HG02571 (cell line): Measurements from ENCODE around the gene TNFRSF1B.

Source experiments
- ATAC-seq: cut with Tn5 transposase; IDR thresholded peaks from one replicate; pipeline ENCODE4 v1.9.1; 2021; ENCODE audit warnings: mild to moderate bottlenecking, moderate library complexity; ENCODE audit not compliant: unreplicated experiment

TNFRSF1B gene

DNA sequence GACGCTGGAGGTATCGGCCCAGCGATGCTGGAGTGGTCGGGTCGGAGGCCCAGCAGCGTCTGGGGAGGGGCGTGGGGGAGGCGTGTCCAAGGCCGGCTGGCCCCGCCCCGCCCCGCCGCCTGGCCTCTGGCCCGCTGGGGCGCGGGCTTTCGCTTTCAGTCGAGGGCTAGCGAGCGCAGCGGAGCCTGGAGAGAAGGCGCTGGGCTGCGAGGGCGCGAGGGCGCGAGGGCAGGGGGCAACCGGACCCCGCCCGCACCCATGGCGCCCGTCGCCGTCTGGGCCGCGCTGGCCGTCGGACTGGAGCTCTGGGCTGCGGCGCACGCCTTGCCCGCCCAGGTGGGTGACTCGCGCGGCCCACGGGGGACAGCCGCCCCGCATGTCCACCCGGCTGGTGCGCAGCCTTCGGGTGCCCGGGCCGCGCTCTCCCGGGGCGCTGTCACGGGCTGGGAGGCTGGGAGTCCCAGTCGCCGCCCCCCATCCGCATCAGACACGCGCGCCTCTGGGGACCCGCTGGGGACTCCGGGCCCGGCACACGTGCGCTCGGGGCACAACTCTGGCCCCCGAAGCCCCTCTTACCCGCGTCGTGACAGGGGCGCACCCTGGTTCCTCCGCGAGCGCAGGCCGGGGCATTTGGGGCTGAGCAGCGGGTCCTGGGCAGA is at the start of gene TNFRSF1B:
Gene TNFRSF1B, plus strand, starts transcription at position 158 of the 659 bp plus-strand sequence. Its CDS starts 101 bp downstream, at position 259.
- ATAC-seq = no peak

DNA sequence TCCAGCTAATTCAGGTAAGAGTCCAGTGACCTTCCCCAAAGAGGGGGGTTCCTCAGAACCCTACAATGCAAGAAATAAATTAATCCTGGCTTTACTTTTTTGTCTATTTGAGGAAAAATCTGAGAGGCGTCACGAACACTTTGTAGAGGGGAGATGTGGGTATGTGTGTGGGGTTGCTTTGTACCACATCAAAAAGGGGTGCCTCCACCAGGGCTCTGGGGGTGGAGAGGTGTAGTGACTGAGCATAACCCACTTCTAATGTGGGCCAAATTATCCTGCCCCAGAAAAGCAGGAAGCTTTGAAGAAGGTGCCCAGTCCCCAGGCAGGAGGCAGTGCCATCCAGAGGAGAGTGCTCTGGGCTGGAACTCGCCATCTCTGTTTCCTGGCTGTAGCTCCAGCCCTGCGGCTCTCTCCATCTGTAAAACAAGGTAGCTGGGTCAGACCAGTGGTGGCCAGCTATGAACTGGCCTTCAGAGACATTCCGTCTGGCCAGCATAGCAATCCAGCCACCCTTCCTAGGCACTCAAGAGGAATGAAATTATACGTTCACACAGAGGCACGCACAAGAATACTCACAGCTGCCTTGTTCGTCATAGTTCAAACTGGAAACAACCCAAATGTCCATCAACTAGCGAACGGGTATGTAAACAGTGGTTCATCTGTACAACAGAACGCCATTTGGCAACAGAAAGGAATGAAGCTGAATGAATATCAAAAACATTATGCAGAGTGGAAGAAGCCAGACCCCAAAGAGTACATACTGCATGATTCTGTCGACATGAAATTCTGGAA is 45.4 kb upstream of the TNFRSF1B start:
- ATAC-seq = no peak

DNA sequence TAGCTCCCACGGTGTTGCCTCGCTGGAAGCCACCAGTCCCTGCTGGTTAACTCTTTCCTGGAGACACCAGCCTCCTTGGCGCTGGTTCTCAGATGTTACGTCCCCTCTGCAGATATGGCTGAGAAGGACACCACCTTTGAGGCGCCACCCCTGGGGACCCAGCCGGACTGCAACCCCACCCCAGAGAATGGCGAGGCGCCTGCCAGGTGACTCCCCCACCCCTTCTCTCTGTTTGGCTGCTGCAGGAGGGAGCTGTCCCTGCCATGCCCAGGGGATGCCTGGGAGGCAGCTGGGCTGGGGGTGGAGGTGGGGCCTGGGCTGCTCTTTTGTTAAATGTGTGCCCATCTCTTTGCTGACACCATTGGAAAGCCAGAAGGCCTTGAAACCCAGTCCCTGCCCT is 43.6 kb upstream of the TNFRSF1B start:
- no peak for ATAC-seq

DNA sequence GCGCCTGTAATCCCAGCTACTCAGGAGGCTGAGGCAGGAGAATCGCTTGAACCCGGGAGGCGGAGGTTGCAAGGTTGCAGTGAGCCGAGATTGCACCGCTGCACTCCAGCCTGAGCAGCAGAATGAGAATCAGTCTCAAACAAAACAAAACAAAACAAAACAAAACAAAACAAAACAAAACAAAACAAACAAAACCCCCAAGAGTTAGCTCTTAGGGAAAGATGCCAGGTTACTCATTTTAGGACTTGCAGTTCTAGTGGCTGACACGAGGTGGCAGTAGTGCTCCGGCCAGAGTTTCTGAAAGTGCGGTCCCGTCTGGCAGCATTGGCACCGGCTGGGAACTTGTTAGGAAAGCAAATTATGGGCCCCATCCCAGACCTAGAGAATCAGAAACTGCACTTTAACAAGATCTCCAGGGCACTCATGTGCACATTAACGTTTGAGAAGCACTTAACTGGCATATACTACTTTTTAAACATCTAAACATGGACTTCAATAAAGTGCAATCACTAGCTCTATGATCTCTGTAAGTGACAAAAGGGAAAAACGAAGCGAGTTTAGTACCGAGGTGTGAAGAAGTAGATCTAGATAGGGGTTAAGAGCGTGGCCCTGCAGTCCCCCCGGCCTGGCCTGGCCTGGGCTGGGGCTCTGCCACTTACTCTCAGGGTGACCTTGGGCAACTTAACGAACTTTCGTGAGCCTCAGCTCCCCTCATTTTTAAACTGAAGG is 41.9 kb upstream of the TNFRSF1B start:
- ATAC-seq = no peak

DNA sequence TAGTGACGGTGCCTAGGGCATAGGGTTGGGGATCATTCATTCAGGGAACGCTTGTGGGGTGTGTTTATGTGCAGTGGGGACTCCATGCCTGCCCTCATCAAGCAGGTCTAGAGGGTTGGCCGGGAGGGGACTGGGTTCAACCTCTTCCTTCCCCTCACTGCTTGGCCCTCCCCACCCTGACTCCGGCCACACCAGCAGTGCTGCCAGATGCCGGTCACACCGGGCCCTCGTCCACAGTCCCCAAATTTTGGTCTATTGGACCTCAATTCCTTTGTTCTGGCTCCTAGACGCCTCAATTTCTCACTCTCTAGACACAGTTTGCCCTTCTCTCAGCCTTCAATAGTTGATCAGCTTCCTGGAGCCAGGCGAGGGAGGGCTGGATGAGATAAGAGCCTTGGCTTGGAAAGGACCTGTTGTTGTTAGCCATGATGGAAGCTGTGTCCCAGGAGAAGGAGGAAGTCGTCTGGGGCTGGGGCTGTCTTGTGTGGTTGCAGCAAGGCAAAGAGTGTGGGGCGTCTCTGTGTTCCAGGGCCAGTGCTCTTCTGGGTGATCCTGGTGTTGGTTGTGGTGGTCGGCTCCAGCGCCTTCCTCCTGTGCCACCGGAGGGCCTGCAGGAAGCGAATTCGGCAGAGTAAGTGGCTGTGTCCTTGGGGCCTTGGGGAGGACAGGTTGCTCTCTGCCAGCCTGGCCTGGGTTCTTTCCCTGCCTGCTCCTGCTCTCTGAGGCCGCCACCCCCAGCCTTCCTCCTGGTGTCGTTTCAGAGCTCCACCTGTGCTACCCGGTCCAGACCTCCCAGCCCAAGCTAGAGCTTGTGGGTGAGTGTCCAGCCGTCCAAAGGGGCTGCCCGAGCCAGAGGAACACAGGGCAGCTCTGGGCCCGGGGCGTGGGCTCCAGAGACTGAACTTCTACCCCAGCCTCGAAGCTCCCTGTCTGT is 41.1 kb upstream of the TNFRSF1B start:
- no peak for ATAC-seq

DNA sequence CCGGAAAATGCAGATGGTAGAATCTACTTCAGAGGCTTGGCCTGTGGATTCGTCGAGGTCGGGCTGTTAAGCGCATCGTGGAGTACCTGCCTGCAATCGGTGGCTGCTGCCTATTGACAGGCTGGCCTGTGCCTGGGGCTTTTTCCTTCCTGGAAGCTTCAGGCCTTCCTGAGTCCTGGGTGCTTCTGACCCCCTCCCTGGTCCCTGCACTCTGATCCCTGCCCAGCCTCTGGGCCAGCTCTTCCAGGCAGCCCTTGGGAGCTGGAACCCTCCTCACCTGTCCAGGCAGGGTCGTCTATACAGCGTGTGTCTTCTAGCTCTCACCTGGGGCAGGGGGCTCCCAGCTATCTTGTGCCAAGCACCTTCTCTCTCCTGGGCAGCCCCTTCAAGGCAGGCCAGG is 40.0 kb upstream of the TNFRSF1B start:
- no peak for ATAC-seq

DNA sequence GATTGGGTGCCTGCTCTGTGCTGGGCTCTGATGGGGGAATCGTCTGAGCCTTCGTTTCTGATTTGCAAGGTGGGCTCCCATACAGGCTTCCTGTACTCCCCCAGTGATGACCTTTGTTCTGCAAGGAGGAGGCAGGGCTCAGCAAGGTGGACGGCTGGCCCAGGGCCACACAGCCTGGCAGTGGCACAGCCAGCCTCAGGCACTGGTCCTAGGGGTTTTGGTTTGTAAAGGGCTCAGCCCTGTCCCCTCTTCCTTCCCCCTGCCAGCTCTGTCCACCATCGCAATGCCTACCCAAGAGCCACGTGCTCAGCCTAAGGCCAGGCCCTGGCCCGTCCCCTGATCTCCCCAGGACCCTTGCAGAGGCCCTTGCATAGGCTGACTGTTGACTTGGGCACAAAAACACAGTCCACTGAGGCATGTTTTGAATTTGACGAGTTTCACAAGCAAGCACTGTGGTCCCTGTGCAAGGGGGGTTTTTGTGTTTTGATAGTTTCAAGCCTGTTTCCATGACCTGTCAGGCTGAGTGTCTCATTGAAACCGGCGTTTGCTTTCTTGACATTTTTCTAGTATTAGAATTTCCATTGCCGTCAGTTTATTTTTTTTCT is 39.5 kb upstream of the TNFRSF1B start:
- ATAC-seq = no peak

DNA sequence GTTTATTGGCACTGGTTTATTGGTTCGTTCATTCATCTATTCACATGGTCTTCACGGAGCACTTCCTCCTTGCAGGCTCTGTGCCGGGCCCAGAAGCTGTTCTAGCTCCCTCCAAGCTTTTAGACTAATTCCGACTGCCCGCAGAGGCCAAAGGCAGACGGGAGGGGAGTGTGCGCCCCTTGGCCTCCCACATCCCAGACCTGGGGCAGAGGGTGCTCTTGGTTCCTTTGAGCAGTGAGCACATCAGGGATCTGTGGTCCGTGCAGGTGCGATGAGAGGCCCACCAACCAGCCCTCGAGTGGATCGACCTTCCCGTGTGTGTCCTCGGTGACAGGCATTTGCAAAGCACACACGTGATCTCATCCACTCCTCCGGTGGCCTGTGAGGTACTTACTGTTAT is 38.7 kb upstream of the TNFRSF1B start:
- ATAC-seq = no peak

DNA sequence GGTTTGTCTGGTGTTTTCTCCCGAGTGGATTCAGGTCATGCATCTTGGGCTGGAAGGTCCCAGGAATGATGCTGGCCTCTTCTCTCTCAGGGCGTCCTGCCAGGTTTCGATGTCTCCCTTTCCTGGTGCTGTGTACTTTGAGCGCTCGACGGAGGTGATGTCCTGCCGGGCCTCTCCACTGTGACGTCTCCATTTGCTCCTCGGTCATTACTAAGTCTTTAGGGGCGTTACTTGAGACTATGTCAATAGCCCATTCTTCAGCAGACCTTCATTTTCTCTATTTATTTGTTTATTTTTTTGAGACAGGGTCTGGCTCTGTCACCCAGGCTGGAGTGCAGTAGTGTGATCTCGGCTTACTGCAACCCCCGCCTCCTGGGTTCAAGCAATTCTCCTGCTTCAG is 37.2 kb upstream of the TNFRSF1B start:
- no peak for ATAC-seq

DNA sequence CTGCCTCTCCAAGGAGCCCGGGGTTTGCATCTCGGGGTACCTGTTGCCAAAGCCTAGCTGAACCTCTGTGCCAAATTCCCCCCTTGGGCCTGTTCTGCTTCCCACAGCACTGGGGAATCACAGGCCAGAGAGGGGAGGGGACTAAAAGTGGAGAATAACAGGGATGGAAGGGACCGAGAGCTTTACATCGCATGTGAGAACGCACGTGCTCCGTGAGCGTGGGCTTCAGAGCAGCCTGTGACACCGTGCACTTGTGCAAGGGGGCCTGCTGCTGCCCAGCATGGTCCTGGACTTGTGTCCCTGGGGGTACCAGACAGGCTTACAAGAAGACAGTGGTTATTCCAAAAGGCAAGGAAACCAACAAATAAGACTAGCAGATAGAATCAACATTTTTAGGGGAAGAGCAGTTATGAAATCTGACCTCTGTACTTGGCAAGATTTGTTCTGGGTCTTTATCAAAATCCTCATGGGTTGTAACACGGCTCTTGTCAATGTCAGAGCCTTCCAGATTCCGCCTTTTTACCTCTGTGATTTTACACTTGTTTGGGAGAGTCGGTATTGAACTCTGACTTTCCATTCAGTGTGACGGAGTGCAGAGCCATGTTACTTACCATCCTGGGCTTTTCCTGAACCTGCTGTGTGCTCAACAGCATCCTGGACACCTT is 36.2 kb upstream of the TNFRSF1B start:
- ATAC-seq = no peak

DNA sequence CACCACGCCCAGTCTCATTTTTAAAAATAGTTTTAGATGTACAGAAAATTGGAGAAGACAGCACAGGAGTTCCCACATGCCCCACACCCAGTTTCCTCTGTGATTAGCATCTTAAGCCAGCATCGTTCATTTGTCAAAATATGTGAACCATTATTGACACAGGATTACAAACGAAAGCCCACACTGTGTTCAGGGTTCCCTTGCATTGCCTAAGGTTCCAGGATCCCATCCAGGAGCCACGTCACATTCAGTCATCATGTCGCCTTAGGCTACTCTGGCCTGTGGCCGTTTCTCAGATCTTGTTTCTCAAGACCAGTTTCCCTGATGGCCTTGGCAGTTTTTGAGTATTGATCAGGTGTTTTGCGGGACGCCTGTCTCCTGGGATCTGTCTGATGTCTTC is 34.7 kb upstream of the TNFRSF1B start:
- no peak for ATAC-seq

DNA sequence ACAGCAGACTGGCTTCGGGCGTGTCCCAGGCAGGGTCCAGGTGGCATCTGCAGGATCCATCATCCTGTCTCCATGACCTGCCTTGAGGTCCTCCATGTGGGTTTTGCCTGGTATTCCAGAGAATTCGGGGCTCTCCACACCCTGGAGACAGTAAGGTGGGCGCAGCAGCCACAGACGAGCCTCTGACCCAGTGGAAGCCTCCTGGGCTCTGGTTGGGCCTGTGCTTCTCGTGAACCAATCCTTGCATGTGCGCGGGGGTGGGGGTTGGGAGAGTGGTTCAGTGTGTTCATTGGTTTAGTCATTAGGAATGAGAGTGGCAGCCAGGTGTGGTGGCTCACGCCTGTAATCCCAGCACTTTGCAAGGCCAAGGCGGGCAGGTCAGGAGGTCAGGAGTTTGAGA is 32.1 kb upstream of the TNFRSF1B start:
- no peak for ATAC-seq

DNA sequence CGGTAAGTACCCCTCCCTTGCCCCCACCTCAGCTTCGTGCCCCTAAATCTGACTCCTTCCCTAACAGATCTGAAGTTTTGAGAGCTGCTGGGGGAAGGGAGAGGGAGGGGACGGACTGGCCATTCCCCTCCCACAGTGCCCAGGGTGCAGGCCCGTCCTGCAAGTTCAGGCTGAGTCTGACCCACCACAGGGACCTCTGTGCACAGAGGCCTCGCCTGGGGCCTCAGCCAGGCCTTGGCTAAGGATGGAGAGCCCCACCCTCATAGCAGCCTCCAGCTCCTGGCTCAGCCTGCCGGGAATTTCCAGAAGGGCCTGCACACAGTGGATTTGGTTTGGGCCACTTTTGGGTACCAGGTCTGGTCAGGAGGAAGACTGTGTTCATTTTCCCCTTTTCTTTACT is 31.2 kb upstream of the TNFRSF1B start:
- ATAC-seq = no peak

DNA sequence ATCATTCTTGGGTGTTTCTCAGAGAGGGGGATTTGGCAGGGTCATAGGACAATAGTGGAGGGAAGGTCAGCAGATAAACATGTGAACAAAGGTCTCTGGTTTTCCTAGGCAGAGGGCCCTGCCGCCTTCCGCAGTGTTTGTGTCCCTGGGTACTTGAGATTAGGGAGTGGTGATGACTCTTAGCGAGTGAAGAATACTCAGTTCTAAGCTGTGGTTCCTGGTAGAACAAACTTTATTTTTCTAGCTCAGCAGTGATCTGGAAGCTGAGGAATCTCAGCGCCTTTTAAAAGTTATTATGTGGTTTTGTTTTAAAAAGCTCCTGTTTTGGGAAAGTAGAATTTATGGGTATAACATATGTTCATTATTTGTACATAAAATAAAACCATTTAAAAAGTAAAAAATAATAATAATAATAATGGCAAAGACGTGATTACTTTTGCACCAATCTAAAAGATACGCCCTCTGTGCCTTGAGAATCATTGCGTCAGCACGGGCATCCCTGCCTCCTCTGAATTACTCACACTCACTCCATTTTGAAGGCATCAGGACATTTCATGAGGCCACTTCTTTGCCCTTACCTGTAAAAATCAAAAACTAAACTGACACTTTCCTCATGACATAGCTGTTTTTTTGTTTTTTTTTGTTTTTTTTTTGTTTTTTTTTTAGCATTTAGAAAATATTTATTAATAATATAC is 29.7 kb upstream of the TNFRSF1B start:
- no peak for ATAC-seq

DNA sequence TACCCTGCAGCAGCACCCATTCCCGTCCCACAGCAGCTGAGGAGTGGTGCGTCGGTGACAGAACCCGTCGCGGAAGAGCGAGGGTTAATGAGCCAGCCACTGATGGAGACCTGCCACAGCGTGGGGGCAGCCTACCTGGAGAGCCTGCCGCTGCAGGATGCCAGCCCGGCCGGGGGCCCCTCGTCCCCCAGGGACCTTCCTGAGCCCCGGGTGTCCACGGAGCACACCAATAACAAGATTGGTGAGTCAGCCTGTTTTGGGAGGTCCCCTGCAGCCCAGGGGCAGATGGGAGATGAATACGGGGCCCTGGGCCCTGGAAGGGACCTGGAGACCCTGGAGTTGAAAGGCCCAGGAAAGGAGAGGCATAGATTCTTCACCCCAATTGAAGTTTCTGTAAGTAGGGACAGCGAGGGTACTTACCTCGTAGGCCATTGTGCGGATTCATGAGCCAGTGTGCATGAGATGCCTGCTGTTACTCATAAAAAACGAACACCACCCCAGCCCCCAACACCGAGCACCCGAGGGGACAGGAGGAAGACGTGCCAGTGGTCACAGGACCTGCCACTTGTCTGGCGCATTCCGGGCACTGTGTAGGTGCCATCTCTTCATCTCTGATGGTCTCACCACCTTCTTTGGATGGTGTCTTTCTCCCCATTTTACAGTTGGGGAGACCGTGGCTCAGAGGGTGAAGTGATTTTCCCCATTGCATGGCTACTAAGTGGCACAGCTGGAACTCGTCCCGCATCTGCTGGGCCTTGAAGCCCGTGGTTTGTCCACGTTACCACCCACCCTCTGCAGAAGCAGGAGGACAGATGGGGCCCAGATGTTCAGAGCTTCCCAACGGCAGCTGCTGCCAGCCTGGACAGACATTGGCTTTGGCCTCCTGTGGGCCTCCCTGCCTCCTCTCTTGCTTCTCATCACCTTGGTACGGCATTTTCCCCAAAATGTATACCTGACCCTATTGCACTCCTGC is 28.3 kb upstream of the TNFRSF1B start:
- ATAC-seq = no peak

DNA sequence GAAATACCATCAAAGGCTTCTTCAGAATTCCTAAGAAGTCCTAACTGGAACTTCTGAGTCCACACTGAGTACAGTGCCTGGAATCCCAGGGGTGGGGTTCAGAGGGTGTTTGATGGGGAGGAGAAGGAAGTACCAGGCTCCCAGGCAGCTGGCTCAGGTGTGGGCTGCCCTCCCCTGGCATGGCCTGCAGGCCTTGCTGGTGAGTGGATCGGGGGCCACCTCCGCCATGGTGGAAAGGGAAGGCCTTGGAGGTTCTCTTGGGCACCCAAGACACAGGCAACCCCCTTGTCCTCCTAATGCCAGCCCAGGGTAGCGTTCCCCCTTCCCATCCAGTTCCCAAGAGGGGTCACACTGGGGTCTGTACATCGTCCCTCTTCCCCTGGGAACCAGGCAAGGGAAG is 26.8 kb upstream of the TNFRSF1B start:
- ATAC-seq = no peak

DNA sequence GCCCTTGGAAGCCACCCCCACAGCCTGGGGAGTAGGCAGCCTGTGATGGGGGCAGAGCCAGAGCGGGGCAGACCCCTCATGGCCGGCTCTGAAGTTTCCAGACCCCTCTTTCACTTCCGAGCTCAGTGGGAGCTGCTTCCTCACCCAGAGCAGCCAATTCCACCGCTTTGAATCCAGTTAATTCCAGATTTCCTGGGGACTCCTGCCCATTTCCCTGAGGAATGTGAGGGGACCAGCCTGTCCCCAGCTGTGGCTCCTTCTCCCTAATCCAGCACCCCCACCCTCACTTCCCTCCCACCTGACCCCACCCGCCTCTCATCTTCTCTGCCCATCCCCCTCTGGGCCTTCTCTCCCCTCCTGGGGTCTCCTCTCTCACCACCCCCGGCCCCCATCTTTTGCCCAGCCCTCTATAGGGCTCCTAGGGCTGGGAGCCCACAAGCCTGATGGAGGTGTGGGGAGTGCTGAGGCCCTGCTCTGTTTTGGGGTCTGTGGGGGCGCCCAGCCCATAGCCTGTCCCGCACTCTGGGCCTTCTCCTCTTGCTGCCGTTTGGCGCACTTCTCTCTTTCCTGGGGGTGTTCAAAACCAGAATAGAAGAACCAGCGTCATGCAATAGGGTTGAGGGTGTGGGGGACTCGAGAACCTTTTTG is 26.2 kb upstream of the TNFRSF1B start:
- ATAC-seq = no peak
